DMS53 (cell line): ENCODE results near the gene CFAP92.
A peak's percentile ranks its signal among the peaks of the same experiment; 100 is the strongest.

Experiments
- DNase-seq: peaks from one replicate; lab custom pipeline; 2025; lab: John Stamatoyannopoulos, UW

CFAP92 gene

DNA sequence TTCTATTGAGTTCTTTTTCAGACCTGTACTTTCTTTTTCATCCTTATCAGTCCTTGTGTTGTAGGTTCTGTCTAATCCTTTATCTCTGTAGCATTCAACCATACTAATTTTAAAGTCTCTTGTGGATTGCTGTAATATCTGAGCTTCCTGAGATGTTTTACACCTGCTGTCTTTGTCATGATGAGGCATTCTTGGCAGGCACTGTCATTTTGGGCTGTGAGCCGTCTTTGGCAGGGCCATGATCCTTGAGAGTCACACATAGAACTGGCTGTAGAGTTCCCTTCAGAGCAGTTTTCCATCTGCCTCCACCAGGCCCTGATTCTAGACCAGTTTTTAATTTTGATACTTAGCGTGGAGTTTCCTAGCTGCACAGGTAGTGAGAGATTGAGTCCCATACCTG is 13.9 kb upstream of the CFAP92 start:
- no peak for DNase-seq

DNA sequence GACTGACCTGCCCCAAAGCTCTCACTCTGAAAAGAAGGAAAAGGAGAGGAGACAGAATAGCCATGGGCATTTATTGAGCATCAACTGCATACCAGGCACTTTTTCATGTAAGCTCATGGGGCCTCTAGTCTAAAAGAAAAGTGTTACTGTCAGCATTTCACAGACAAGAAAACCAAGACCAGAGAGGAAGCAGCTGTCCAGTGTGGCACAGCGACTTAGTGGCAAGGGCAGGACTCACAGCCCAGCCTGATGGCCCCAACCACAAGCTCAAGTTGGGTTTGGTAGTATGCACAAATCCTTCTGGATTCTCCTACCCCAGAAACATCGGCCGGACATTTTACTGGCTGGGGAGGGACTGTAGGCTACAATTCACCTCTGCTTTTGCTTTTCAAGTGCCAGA is 13.0 kb upstream of the CFAP92 start:
- no peak for DNase-seq

DNA sequence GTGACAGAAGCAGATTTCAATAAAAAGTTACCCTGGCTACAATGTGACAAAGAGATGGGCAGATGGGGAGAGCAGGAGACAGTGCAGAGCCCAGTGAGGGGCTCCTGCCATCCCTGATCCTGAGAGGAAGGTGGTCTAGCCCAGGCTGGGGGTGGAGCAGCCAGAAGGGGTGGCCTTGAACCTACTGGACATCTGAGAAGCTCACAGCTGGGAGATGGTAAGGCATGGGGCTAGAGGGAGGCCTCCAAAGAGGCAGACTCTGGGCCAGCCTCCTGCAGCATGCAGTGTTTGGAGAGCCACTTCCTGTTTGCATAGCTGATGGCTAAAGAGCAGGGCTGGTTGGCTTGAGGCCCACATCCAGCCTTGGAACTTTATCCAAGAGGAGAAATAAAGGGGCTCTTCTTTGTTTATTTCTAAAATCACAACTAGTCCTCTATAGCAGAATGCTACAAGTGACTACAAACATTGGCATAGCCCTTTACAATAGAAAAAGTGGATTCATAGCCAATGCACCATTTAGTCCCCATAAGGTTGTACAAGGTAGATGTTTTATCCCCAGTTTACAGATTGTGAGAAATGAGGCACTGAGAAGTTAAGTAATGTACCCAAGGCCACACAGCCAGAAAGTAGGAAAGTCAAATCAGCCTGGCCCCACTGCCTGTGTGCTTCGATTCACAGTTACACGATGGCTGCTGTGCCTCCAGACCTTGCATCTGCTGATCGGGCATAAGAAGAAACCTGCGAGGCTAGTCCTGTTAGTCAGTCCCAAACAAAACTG is 11.8 kb upstream of the CFAP92 start:
- peak; percentile 85 for DNase-seq

DNA sequence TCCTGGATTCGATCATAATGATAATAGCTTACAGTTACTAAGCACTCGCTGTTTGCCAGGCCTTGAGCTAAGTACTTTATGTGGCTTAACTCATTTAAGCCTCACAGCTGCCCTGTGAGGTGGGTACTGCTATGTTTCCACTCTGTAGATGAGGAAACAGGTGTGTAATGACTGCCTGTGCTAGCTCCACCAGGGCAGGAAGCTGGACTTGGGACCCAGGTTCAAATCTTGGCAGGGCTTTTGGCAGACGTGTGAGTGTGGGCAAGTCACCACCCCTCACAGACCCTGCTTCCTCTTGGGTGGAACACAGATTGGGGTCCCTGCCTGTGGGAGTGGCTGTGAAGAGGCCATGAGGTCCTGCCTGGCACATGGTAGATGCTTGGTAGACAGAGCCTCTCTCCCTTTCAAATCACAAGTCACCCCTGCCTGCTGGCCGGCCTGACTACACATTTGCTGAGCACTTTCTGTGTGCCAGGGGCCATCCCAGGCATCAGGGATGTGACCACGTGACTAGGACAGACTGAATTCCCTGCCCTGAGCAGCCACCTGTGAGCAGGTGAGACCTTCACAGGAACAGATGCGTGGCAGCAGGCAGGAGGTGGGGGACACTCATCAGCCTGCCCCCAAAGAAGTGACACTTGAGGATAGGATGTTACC is 10.9 kb upstream of the CFAP92 start:
- DNase-seq: peak; percentile 85

DNA sequence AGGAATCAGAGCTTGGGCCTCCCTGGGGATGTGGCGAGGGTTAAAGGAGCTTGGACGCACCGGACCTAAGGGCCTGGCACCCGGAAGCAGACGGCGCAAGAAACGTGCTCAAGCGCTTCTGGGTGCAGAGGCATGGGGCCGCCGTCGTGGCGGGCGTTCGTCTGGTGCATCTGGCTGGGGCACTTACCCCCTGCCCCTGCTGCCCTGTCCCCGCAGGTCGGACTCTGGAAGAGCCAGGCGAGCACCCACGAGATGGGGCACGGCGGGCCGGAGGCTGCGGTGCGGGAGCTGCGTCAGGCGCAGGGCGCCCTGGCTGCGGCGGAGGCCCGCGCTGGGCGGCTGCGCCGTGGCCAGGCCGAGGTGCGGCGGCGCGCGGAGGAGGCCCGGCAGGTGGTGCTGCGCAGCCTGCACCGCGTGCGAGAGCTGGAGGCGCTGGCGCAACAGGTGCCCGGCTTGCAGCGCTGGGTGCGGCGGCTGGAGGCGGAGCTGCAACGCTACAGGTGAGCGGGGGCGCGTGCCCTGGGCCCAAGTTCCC is 9.8 kb upstream of the CFAP92 start:
- DNase-seq: peak; percentile 94

DNA sequence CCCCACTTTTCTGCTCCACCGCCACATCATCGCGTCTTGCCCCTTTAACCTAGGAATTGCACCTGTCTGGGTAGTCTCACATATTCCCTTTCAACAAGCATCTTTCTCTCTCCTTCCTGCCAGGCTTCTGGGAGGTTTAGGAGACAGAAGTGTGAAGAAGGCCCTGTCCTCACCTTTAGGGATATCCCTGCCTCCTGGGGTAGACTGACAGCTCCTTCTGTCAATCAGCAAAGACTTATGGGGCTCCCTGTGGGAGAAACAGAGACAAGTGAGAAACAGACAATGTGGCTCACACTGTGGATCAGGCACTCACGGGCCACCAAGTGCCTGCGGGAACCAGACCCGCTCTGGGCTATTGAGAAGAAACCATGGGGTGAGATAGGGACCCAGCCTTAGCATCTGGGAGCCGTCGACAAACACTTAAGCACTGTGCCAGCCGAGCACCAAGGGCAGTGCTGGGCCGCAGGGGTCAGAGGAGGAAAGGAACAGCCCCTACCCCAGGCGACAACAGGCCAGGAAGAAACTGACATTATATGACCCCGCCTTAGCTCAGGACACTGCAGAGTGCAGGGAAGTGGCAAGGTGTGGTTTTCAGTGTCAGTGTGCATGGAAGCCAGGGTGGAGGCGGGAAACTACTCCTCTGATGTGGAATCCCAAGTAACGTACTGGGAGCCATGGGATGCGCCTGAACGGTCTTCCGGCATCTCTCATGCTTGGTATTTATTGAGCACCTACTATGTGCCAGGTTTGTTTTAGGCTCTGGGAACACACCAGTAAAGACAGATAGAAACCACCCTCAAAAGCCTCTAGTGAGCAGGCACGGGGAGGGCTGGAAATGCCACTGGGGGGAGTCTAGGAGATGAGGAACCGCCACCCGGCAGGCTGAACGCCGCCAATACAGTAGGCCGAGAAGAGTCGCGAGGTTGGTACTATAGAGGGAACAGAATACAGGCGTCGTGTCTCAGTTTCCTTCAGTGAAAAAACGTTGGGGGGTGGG is 9.0 kb upstream of the CFAP92 start:
- peak; percentile 39 for DNase-seq

DNA sequence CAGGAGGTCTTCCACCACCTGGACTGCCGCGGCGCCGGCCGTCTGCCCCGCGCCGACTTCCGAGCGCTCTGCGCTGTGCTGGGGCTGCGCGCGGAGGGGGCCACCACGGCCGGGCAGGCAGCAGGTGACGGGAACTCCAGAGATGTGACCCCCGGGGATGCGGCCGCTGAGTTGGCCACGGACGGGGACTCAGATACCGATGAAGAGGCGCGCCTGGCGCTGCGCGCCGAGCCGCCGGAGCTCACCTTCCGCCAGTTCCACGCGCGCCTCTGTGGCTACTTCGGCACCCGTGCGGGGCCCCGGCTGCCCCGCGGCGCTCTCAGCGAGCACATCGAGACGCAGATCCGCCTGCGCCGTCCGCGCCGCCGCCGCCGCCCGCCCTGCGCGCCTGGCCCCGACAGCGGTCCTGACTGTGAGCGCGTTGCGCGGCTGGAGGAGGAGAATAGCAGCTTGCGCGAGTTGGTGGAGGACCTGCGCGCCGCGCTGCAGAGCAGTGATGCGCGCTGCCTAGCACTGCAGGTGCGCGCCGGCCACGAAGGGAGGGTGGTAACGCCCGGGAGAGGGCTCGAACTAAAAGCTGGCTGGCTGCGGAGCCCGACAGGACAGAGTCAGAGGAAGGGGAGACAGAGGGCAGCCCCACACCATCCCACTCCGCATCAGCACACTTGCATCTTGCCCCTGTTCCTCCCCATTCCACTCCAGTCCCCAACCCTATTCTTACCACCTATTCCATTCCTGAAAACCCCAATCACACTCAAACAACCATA is 8.1 kb upstream of the CFAP92 start:
- peak; percentile 18 for DNase-seq

DNA sequence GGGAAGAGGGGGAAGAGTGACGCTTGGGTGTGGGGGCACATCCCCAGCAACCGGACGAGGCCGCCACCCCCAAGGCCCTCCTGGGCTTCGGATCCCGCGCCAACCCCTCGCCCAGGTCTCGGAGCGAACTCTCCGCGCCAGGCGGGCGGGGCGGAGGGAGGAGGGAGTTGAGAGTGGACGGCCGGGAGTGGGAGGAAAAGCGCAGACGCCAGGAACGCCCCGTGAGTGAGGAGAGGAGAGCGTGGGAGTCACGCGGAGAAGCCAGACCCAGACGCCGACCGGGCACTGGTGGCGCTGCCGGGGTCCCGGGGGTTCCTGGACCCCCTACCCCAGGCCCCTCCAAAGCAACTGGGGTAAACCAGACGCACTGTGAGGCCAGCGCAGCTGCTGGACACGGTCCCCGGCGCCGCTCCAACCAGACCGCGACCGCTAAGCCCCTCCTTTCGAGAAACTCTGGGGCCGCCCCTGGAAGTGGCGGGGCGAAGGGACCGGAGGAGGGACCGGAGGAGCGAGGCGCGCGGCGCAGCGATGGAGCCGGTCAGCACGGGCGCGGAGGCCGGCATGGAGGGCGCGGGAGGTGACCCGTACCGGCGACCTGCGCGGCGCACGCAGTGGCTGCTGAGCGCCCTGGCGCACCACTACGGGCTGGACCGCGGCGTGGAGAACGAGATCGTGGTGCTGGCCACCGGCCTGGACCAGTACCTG is 7.4 kb upstream of the CFAP92 start, which contains the start of gene EFCC1:
Gene EFCC1 (plus strand): TSS at position 204 of the 705 bp plus-strand sequence. CDS start 325 bp downstream, at position 529.
- DNase-seq: no peak

DNA sequence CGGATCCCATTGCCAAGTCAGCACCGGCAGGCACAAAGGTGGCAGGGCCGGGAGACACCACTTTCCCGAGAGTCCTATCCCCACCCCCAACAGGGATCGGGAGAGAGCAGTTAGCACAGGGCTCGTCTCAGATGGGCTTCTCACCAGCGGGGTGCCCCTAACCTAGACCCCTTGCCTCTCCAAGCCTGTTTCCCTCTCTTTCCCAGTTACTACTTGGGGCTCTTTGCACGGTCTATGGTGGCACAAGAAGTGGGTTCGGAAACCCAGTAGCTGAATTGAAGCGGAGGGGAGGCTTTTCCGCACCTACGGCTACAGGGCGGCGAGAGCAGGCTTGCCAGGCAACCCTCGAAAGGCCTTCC is 6.8 kb upstream of the CFAP92 start:
- no peak for DNase-seq

DNA sequence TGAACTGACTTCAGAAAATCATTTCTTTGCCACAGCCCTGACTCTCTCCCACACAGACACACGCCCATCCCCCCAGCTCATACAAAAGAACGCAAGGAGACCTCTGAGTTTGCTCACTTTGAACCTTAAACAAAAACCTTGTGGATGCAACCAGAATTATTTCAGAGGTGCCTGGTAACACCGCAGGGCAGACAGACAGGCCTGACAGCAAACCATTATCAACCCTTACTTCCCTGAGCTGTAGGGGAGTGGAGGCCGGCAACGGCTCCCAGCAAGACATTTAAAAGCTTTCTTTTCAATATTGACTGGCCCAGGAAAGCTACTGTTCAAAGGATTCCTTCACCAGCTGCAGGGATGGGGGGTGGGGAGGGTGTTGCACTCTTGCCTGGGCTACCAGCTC is 5.2 kb upstream of the CFAP92 start:
- DNase-seq: no peak

DNA sequence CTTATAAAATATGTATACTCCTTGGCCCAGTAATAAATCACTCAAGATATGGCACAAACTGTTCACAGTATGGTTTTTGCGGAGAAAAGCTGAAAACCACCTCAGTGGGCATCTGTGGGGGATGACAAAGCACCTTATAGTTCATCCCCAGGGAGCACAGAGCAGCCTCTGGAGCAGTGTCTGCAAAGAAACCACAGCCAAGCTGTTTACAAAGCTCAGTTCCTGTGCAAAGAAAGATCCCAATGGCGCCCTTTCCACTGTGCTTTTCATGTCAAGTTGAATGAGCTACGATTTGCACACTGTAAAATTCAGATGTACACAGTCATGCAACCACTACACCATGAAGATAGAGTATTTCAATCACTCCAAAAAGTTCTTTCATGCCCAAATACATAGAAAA is 4.7 kb upstream of the CFAP92 start:
- DNase-seq: no peak

DNA sequence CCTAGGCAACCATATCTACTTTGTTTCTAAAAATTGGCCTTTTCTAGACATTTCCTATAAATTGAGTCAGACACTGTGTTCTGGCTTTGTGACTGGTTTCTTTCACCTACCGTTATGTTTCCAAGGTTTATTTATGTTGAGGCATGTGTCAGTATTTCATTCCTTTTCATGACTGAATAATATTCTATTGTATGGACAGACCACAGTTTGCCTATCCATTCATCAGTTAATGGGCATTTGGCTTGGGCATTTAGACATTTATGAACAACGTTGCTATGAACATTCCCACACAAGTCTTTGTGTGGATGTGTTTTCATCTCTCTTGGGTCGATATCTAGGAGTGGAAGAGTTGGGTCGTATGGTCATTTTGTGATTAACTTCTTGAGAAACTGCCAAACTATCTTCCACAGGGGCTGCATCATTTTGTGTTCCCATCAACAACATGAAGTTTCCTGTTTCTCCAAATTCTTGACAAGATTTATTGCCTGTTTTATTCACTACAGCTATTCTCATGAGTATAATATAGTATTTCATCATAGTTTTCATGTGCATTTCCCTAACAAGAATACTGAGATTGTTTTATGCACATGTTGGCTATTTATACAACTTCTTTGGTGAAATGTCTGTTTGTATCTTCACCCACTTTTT is 3.7 kb upstream of the CFAP92 start:
- no peak for DNase-seq

DNA sequence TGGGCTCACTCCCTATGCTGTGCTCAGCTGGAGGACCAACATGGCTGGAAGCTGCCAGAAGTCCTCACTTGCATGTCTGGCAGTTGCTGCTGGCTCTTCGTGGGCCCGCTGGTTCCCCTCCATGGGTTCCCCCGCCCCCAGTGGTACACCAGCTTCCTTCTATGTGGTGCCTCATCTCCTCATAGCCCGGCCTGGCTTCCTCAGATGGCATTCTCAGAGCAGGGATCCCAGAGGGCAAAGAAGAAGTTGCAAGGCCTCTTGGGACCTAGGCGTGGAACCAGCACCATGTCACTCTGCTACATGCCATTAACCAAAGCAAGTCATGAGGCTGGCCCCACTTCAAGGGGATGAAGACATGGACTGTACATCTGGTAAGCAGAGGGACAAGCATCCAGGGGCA is 2.9 kb upstream of the CFAP92 start:
- DNase-seq: no peak

DNA sequence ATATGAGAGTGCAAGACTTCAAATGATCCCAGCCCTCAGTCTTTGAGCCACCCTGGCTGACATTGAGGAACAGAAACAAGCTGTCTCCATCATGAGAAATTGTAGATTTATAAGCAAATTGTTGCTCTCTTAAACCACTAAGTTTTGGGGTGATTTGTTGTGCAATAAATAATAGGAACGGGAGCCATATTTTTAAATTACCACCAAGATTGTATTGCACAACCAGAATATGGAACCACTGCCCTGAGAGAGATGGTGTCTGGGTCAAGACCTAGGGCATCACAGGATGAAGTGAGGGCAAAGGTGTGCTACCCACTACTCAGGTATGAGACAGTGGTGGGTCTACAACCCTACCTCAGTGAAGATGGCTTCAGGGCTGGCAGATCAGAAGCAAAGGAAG is 2.3 kb upstream of the CFAP92 start:
- DNase-seq: no peak

DNA sequence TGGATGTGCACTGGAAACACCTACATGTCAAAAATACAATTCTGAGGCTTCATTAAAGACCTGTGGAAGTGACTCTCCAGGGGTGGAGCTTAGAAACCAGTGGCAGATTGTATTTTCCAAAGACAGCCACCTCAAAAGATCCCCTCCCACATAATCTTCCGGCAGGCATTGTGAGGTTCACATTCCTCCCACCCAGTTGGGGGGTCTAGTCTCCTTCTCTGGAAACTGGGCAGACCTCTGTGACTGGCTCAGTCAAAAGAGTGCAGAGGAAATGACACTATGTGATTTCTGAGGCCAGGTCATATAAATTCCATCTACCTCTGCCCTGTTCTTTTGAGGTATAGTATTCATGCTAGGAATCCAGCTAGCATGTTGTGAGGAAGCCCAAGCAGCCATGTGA is 1.9 kb upstream of the CFAP92 start:
- DNase-seq: no peak

DNA sequence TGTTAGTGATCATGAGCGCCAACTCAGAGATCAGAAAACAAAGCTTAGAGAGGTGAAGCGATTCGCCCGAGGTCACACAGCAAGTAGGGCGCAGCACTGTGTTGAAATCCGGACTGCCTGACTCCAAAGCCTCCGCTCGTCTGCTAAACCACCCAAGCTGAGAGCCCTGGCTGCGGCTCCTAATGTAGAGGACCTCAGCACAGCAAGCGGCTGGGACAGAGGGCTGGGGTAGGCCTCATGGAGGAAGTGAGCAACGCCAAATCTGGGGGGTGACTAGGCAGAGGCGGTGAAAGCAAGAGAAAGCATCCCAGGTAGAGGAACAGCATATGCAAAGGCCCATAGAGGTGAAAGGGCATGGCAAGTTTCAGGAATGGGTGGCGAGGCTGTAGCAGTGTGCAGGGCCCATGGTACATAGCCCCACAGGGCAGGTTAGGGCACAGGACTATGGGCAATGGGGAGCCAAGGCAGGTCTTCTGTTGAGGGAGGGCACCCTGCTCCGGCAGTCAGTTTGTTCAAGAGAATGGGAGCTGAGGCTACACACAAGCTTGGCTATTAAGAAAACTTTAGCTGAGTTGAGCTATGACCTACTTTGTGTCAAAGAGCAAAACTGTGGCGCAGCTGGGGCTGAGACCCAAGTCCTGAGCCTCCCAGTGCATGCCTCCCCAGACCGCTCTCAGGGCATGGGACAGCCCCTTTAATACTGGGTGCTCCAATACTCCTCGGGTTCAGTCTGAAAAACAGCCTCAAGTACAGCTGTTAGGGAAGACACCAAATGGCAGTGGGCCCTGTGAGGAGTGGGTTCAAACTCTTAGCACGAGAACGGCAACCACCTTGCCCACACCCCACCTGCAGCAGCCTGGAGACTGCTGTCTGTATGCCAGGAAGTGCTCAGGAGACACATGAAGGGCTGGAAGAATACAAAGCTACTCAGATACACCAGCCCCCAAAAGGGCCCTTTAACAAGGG is 988 bp upstream of the CFAP92 start:
- no peak for DNase-seq

DNA sequence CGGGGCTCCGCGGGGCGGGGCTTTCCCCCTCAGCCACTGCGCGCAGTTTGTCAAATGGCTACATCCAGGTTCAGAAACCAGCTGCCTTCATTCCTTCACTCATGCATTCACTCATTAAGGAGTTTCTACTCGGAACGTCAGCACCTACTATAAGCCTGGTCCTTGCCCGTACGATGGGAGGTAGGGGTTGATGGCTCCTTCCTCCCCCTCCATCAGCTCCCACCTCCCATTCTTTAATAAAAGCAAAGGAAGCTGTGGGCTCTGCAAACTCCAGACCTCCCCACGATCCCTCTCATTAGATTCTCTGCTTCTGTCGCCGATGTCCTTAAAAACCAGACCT is 267 bp upstream of the CFAP92 start:
- DNase-seq: no peak

DNA sequence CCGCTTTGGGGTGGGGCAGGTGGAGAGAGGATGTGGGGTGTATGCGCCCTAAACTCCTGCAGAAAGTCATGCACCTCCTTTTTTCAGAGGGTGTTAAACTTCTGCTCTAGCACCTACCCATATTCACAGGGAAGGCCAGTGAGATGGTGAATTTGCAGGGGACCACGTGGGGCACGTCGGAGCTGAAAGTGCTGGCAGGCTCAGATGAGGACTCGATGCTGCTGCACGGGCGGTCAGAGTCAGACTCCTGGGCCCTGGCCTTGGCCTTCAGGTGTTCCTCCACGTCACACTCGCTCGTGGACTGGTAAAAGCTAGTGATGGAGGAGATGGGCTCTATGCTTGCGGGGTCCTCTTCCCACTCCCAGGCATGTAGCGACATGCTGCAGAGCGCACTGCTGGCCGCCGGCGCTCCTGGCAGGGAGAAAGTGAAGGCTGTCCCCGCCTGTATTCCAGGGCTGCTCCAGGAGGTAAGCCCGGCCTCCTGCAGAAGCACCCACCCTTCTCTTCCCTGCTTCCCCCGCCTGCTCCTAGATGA is 883 bp downstream of the CFAP92 start:
- no peak for DNase-seq

DNA sequence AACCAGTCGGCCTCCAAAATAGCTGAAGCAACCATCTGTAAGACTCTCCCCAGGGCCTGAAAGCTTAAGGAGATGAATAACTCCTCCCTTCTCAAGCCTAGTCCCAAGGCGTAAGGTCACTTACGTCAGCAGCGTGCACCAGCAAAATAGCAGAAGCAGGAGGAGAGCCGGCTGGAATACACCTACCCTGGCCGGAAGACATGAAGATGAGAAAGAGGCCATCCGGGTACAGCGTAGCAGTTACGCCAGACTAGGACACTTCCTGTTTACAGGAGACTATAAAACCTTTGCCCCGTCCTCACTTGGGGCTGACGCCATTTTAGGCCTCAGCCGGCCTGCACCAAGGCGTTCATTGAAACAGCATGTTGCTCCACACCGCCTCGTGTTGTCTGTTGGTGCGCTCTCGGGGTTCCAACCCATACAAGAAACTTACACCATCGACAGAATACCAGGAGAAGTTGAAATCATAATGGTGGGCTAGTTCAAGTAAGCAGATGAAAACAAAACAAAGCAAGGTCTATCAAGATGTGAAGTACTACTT is 2.5 kb downstream of the CFAP92 start:
- DNase-seq: no peak
